Ectodermal cell (in vitro differentiated cells): ENCODE results near the gene OMA1.
"Not testable (repeated sequence)": the region's sequence is repeated elsewhere in the genome, so short reads cannot be mapped to it uniquely, and the experiment has no call there.

Experiments
- H3K27ac ChIP-seq: 2 replicates; pipeline ENCODE4 v1.7.0; 2013; ENCODE audit warnings: mild to moderate bottlenecking, low read depth, low read length; ENCODE audit not compliant: insufficient read depth, poor library complexity, severe bottlenecking
- H3K27me3 ChIP-seq: 2 replicates; pipeline ENCODE4 v1.7.0; 2013; ENCODE audit warnings: mild to moderate bottlenecking, low read length; ENCODE audit not compliant: insufficient read depth, control insufficient read depth, poor library complexity, severe bottlenecking
- H3K36me3 ChIP-seq: one replicate; pipeline ENCODE4 v1.7.0; 2013; ENCODE audit warnings: low read length; ENCODE audit not compliant: control insufficient read depth, insufficient read depth
- H3K4me1 ChIP-seq: one replicate; pipeline ENCODE4 v1.7.0; 2013; ENCODE audit warnings: low read length; ENCODE audit not compliant: control insufficient read depth, insufficient read depth
- H3K4me3 ChIP-seq: 2 replicates; pipeline ENCODE4 v1.7.0; 2013; ENCODE audit warnings: low read depth, low read length, control low read depth; ENCODE audit not compliant: insufficient read depth
- H3K9me3 ChIP-seq: 2 replicates; pipeline ENCODE4 v1.7.0; 2013; ENCODE audit warnings: mild to moderate bottlenecking, low read length, moderate library complexity; ENCODE audit not compliant: control insufficient read depth
- WGBS, 2 experiments: methylation state at CpG; one replicate each; pipeline ENCODE4 v1.1.7; 2013; ENCODE audit warnings: missing lambda C conversion rate in 2 of 2; 5-methylcytosine and 5-hydroxymethylcytosine counted together

OMA1 gene

GRCh38 chr1:58496042-58496441 is 50.5 kb downstream of the OMA1 start:
- 85 to 97% methylated on average over 3 of the region's 3 CpGs for WGBS, 2 experiments
- no peaks in the 10 kb centered on the region for H3K36me3 ChIP-seq

DNA sequence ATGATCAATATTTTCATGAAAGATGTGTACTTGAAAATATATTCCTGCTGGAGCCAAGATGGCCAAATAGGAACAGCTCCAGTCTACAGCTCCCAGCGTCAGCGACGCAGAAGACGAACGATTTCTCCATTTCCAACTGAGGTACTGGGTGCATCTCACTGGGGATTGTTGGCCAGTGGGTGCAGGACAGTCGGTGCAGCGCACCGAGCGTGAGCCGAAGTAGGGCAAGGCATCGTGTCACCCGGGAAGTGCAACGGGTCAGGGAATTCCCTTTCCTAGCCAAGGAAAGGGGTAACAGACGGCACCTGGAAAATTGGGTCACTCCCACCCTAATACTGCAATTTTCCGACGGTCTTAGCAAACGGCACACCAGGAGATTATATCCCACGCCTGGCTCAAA is 57.6 kb downstream of the OMA1 start:
- H3K4me1 ChIP-seq, H3K4me3 ChIP-seq, H3K9me3 ChIP-seq, H3K36me3 ChIP-seq, H3K27ac ChIP-seq, H3K27me3 ChIP-seq: not testable (repeated sequence)
- 93 to 96% methylated on average over 18 of the region's 18 CpGs for WGBS, 2 experiments

More at GRCh38 chr1:58496042-58496441, 50.5 kb downstream of the OMA1 start:
- Histone ChIP-seq H3K9me3 (no peaks in the 10 kb centered on the region), H3K4me1 (no peaks in the 10 kb centered on the region), H3K4me3 (no peak overlapping the region), H3K27me3 (no peaks in the 10 kb centered on the region), H3K27ac (no peak overlapping the region)

- H3K36me3 ChIP-seq, result peaks cover 3% of the 10 kb centered on the region
- WGBS, 2 experiments, result 95 to 97% methylated on average over 4 of the region's 5 CpGs
- no peak overlapping the region for H3K27ac ChIP-seq
Observed at GRCh38 chr1:58487002-58487401, 59.5 kb downstream of the OMA1 start.

DNA sequence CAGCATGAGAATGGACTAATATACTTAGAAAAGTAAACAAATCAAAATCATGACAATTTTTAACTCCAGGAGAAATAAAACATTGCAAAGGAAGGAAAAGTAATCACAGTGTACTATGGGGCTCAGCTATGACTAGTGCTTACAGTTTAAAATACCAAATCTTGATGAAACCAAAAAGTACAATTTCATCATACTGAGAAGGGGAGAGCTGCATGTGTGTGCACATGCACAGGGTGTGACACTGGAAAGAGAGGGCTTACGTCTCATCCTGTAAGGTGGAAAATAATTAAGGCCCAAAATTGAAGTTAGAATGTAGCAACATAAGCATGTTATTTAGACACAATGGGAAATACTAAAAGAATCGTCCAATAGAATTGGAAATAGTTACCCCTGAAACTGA is 64.6 kb downstream of the OMA1 start:
- H3K4me3 ChIP-seq, result no peak overlapping the region
- no peaks in the 10 kb centered on the region for H3K27me3 ChIP-seq
- H3K27ac ChIP-seq, result no peak overlapping the region
- H3K4me1 ChIP-seq, result no peaks in the 10 kb centered on the region
- no peaks in the 10 kb centered on the region for H3K36me3 ChIP-seq
- WGBS, 2 experiments, result 97 to 99% methylated on average over 2 of the region's 2 CpGs
- H3K9me3 ChIP-seq, result no peaks in the 10 kb centered on the region

More at GRCh38 chr1:58487002-58487401, 59.5 kb downstream of the OMA1 start:
- Histone ChIP-seq H3K9me3 (peaks cover 3% of the 10 kb centered on the region), H3K4me1 (no peaks in the 10 kb centered on the region), H3K4me3 (no peak overlapping the region), H3K27me3 (no peaks in the 10 kb centered on the region)

GRCh38 chr1:58480191-58480590 is 66.3 kb downstream of the OMA1 start:
- H3K4me1 ChIP-seq, result no peaks in the 10 kb centered on the region
- H3K27me3 ChIP-seq, result no peaks in the 10 kb centered on the region
- WGBS, 2 experiments, result 87 to 93% methylated on average over 2 of the region's 2 CpGs
- H3K36me3 ChIP-seq, result no peaks in the 10 kb centered on the region
- H3K4me3 ChIP-seq, result no peak overlapping the region
- no peak overlapping the region for H3K27ac ChIP-seq
- H3K9me3 ChIP-seq, result no peaks in the 10 kb centered on the region

DNA sequence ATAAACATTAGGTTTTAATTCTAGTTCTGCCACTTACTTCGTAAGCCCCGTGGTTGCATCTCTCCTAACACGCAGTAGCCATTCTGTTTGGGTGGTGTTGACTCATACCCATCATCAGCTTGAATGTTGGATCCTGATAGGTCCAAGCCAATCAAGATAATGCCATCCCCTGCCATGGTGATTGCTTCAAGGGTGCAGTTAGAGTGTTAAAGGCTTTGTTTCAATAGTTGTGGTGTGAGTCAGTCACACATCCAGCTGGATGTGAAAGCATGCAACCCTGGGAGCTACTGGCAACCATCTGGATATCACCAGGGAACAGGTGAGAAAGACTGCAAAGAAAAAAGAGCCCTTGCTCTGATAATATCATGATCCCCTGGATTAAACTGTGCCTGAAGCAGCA is 69.1 kb downstream of the OMA1 start:
- no peak overlapping the region for H3K4me3 ChIP-seq
- WGBS, 2 experiments, result 97% methylated on average over 3 of the region's 3 CpGs
- no peaks in the 10 kb centered on the region for H3K36me3 ChIP-seq
- H3K27ac ChIP-seq, result no peak overlapping the region
- H3K4me1 ChIP-seq, result peaks cover 3% of the 10 kb centered on the region
- H3K9me3 ChIP-seq, result no peaks in the 10 kb centered on the region
- H3K27me3 ChIP-seq, result no peaks in the 10 kb centered on the region

- 93% methylated on average over 3 of the region's 3 CpGs for WGBS, 2 experiments
- no peaks in the 10 kb centered on the region for H3K27me3 ChIP-seq
- no peaks in the 10 kb centered on the region for H3K36me3 ChIP-seq
- no peak overlapping the region for H3K4me3 ChIP-seq
- no peak overlapping the region for H3K27ac ChIP-seq
- no peaks in the 10 kb centered on the region for H3K9me3 ChIP-seq
- peaks cover 3% of the 10 kb centered on the region for H3K4me1 ChIP-seq
Observed at GRCh38 chr1:58476179-58476578, 70.3 kb downstream of the OMA1 start.

- Histone ChIP-seq H3K4me1 (no peaks in the 10 kb centered on the region), H3K27me3 (no peaks in the 10 kb centered on the region), H3K4me3 (no peak overlapping the region), H3K36me3 (no peaks in the 10 kb centered on the region), H3K9me3 (no peaks in the 10 kb centered on the region), H3K27ac (no peak overlapping the region)
- WGBS, 2 experiments, result 80 to 90% methylated on average over 3 of the region's 3 CpGs
Observed at GRCh38 chr1:58469476-58469875, 77.0 kb downstream of the OMA1 start.

DNA sequence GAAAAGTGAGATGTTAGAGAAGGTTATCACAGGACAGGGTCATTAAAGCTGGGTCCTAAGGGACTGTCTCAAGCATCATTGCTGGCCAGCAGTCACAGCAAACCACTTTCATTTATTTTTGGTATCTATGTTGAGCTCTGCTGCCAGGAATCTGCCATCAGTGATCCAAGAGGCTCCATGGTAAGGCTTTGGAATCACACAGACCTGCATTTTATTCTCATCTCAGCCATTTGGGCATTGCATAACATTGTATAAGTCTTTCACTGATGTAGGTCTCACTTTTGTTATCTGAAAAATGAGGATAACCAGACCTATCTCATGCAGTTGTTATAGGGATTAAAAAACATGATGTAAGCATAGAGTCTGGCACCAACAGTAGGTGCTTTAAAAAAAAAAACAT is 77.5 kb downstream of the OMA1 start:
- Histone ChIP-seq H3K27ac (no peak overlapping the region), H3K4me1 (no peaks in the 10 kb centered on the region), H3K4me3 (no peak overlapping the region), H3K9me3 (no peaks in the 10 kb centered on the region), H3K36me3 (no peaks in the 10 kb centered on the region), H3K27me3 (no peaks in the 10 kb centered on the region)

- no peaks in the 10 kb centered on the region for H3K4me1 ChIP-seq
- no peak overlapping the region for H3K4me3 ChIP-seq
- no peaks in the 10 kb centered on the region for H3K36me3 ChIP-seq
- no peak overlapping the region for H3K27ac ChIP-seq
- 74% methylated on average over 5 of the region's 5 CpGs for WGBS, 2 experiments
- no peaks in the 10 kb centered on the region for H3K9me3 ChIP-seq
- no peaks in the 10 kb centered on the region for H3K27me3 ChIP-seq
Observed at GRCh38 chr1:58468612-58469011, 77.9 kb downstream of the OMA1 start.

DNA sequence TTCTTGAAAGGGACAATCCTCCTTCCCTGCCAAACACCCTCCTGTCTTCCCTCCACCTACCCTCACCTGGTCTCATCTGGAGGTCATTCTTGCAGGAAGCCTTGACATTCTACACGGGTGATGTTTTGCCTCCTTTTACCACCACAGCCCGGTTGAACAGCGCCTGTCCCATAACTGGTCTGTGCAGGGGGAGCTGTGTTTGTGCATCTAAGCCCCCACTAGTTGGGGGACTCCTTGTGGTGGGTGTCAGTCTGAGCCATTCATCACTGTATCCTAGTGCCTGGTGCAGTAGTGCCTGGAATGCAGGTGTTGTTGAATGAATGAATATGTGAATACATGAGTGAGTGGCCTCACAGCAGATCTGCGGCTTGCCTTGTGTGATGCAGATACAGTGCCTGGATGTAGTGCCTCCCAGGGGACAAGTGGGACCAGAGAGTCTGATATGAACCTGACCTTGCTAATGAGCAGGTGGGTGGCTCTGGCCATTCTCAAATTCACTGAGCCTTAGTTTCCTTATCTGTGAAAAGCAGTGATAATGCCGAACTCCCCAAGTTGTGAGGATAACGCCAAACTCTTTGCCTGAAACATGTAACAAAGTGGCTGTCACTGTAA is 79.8 kb downstream of the OMA1 start:
- Histone ChIP-seq H3K27ac (no peak overlapping the region), H3K27me3 (no peaks in the 10 kb centered on the region), H3K36me3 (no peaks in the 10 kb centered on the region), H3K4me1 (no peaks in the 10 kb centered on the region), H3K9me3 (no peaks in the 10 kb centered on the region), H3K4me3 (no peak overlapping the region)
- 89 to 90% methylated on average over 6 of the region's 6 CpGs for WGBS, 2 experiments
